OCI-M2 (cell line): ENCODE measurements around the gene PNPLA2.

ENCODE experiments used
- DNase-seq: peaks from one replicate; lab custom pipeline; 2025; ENCODE audit not compliant: unreplicated experiment; lab: John Stamatoyannopoulos, UW

The PNPLA2 gene

GRCh38 chr11:829176-829846 lies 10.6 kb downstream of the PNPLA2 start:
- no peak for DNase-seq

DNA sequence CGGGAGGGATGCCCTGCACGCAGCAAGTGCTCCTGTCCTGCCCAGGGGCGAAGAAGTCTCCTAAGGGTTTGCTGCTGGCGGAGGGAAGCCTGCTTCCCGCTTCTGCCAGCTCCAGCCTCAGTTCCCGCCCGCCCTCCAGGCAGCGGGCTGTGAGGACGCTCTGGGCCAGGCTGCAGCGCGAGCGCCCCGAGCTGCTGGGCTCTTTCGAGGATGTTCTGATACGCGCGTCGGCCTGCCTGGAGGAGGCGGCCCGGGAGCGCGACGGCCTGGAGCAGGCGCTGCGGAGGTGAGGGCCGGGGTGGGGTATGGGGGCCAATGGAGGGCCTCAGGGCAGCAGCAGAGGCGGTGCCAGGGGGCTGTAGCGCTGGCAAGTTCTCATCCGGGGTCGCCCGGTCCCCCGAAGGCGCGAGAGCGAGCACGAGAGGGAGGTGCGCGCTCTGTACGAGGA lies 11.2 kb downstream of the PNPLA2 start:
- DNase-seq: no peak

DNA sequence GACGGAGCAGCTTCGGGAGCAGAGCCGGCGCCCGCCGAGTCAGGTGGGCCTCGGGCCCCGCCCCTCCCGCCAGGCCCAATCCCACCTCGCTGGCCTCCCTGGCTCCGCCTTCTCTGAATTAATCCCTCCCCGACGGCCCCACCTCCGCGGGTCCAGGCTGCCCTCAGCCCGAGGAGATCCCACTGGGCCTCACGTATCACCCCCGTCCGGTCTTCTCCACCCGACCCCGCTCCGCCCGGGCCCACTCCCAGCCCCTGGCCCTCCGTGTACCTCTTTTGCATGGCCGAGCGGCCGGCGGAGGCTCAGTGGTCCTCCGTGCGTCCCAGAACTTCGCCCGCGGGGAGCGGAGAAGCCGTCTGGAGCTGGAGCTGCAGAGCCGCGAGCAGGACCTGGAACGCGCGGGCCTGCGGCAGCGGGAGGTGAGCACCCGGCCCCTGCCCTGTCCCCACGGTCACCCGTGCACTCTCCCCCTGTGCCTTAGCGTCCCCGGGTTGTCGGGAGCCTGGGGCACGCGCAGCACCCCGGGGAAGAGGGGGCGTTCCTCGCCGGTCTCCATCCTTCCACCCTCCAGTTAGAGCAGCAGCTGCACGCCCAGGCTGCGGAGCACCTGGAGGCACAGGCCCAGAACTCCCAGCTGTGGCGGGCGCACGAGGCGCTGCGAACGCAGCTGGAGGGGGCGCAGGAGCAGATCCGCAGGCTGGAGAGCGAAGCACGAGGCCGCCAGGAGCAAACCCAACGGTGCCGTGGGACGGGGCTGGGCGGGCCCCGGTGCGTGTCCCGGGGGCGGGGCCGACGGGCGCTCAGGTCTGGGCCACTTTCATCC lies 11.8 kb downstream of the PNPLA2 start:
- no peak for DNase-seq

GRCh38 chr11:831118-831864 lies 12.6 kb downstream of the PNPLA2 start:
- DNase-seq: no peak

GRCh38 chr11:831961-832528 lies 13.3 kb downstream of the PNPLA2 start:
- DNase-seq: no peak

DNA sequence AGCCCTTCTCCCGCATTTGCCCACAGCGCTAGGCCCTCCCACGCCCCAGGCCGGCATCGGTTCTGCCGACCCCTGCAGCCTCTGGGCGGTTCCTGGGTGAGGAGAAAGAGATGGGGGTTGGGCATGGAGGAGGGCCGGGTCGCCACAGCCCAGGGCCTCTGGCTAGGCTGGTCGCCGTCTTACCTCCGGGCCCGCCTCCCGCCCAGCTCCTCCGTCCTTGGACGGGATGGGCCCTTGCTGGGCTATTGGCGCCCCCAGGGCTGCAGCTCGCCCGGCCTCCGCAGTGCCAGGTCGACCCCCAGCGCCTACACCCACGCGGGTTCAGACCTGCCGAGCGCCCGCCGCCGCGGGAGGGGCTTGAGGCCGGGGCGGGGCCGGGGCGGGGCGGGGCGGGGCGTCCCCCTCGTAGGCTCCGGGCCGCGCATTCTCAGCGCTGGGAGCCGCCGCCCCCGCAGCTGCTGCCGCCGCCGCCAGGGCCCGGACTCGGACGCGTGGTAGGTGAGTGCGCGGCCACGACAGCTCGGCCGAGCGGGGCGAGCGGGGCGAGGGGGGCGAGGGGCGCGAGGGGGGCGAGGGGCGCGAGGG lies 13.9 kb downstream of the PNPLA2 start, which contains the start of gene CD151:
TSS of gene CD151 (plus strand) at position 424 of the 585 bp plus-strand sequence. CDS start 3,118 bp downstream, outside the sequence.
- DNase-seq: no peak

- no peak for DNase-seq
Observed at GRCh38 chr11:833114-833791, 14.5 kb downstream of the PNPLA2 start.

GRCh38 chr11:833849-834311 lies 15.2 kb downstream of the PNPLA2 start:
- DNase-seq: no peak

GRCh38 chr11:834371-835316 lies 15.9 kb downstream of the PNPLA2 start:
- DNase-seq: no peak

GRCh38 chr11:836274-836673 lies 17.6 kb downstream of the PNPLA2 start:
- DNase-seq: no peak

DNA sequence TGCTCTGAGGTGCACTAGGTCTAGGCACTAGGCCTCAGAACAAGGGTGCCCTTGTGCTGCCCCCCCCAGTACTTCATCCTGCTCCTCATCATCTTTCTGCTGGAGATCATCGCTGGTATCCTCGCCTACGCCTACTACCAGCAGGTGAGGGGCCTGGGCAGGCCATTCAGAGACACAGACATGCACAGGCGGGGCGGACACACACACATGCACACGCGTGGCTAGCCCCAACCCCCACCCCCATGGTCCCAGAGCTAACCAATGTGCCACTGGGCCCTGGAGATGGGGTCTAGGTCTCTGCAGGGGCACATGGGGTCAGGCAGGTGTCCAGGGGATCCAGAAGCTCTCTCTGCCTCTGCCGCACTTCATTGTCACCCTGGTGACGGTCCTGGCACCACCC lies 18.0 kb downstream of the PNPLA2 start:
- DNase-seq: no peak

DNA sequence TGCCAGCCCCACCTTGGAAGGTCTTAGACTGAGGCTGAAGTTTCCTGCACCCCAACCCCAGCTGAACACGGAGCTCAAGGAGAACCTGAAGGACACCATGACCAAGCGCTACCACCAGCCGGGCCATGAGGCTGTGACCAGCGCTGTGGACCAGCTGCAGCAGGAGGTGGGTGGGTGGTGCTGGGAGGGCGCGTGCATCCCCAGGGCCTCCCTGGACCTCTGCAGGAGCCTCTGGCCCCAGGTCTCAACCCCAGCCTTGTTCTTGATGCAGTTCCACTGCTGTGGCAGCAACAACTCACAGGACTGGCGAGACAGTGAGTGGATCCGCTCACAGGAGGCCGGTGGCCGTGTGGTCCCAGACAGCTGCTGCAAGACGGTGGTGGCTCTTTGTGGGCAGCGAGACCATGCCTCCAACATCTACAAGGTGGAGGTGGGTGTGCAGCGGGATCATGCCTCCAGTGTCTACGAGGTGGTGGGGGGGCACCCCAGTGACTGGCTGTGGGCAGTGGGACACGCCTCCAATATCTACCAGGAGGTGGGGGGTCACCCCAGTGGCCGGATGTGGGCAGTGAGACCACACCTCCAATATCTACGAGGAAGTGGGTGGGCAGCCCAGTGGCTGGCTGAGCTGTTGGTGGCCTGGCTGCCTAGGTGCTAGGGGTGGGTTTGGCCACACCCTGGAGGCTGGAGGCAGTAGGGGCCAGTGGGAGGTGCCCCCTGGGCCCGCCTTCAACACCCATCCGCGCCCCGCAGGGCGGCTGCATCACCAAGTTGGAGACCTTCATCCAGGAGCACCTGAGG lies 18.7 kb downstream of the PNPLA2 start:
- DNase-seq: no peak

- DNase-seq: no peak
Observed at GRCh38 chr11:837990-838307, 19.2 kb downstream of the PNPLA2 start.

DNA sequence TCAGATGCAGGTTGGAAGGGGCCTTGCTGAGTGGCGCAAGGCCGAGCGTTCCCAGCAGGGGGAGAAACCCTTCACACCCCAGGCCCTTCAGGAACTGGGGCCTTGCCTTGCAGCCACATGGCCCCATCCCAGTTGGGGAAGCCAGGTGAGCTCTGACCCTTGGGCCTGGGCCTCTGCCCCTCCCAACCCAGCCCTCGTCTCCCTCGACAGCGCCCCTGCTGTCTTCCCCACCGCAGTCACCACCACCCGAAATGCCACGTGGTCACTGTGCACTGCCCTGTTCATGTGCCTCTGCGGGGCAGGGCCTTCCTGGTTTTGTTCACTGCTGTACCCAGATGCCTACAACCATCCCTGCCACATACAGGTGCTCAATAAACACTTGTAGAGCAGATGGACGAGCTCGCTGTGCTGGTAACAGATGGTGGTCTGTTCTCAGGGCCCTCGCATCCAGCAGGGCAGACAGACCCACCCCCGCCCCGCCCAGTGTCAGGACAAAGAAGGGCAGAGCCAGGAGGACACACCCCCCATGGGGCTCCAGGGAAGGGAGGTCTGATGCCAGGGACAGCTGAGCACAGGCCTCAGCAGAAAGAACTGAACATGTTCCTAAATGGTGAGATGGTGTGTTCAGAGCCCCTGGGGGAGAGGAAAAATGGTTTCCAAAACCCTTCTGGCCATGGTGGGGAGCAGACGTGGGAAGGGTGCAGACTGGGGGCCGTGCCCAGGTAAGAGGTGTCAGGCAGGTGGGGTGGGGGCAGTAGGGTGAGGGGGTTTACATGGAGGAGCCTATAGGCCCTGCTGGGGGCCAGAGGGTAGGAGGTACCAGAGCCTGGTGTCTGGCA lies 19.9 kb downstream of the PNPLA2 start:
- no peak for DNase-seq

- DNase-seq: no peak
Observed at GRCh38 chr11:839280-839623, 20.5 kb downstream of the PNPLA2 start.

- no peak for DNase-seq
Observed at GRCh38 chr11:839875-840617, 21.3 kb downstream of the PNPLA2 start.

DNA sequence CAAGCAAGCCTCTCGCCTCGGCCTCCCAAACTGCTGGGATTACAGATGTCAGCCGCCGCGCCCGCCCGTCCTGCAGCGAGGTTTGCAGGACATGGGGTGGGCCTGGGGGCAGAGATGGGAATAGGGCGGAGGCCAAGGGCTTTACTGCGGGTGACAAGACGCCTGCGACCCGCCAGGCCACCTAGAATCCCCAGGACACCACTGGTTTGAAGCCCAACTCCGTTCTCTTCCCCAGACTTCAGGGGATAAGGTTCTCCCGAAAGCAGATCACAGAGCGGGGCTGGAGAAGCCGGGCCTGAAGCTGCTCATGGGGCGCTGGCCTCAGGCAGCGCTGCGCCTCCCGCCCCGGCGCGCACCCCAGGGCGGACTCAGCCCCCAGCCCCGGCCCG lies 23.3 kb downstream of the PNPLA2 start:
- no peak for DNase-seq
